Endodermal cell (in vitro differentiated cells): ENCODE results near the gene UBXN2A. TPM values are rescaled to one million over a fixed set of nuclear protein-coding genes. Genes with fewer than 3 reads are reported as not detected.

Experiments
- DNase-seq: peaks from one replicate; pipeline ENCODE4 v3.0.0-alpha.2; 2017
- H3K27ac ChIP-seq: 2 replicates; pipeline ENCODE4 v1.5.1; 2013; ENCODE audit warnings: mild to moderate bottlenecking, low read depth, low read length, moderate library complexity
- H3K27me3 ChIP-seq: 2 replicates; pipeline ENCODE4 v1.6.1; 2013; ENCODE audit warnings: mild to moderate bottlenecking, low read length, moderate library complexity; ENCODE audit not compliant: insufficient read depth, control insufficient read depth, poor library complexity, severe bottlenecking
- H3K36me3 ChIP-seq: 2 replicates; pipeline ENCODE4 v1.7.0; 2013; ENCODE audit warnings: mild to moderate bottlenecking, low read length, moderate library complexity; ENCODE audit not compliant: control insufficient read depth, insufficient read depth
- H3K4me1 ChIP-seq: one replicate; pipeline ENCODE4 v1.7.0; 2013; ENCODE audit warnings: low read length; ENCODE audit not compliant: control insufficient read depth, insufficient read depth
- H3K4me3 ChIP-seq: 2 replicates; pipeline ENCODE4 v1.5.1; 2013; ENCODE audit warnings: mild to moderate bottlenecking, low read length, moderate library complexity
- H3K9ac ChIP-seq: 2 replicates; pipeline ENCODE4 v1.6.1; 2013; ENCODE audit warnings: mild to moderate bottlenecking, low read length, moderate library complexity; ENCODE audit not compliant: poor library complexity, severe bottlenecking; ENCODE audit errors: extremely low read depth
- H3K9me3 ChIP-seq: 2 replicates; pipeline ENCODE4 v1.6.1; 2013; ENCODE audit warnings: mild to moderate bottlenecking, low read length, moderate library complexity; ENCODE audit not compliant: control insufficient read depth
- H3K27ac Mint-ChIP-seq: 2 replicates; pipeline ENCODE4 v1.8.0; 2020; ENCODE audit warnings: mixed read lengths
- H3K27me3 Mint-ChIP-seq: 2 replicates; pipeline ENCODE4 v1.8.0; 2021; ENCODE audit warnings: mild to moderate bottlenecking, mixed read lengths; ENCODE audit not compliant: insufficient read depth
- H3K36me3 Mint-ChIP-seq: 2 replicates; pipeline ENCODE4 v1.8.0; 2020; ENCODE audit warnings: low read depth, mixed read lengths
- H3K4me1 Mint-ChIP-seq: 2 replicates; pipeline ENCODE4 v1.8.0; 2020; ENCODE audit warnings: mixed read lengths
- H3K4me3 Mint-ChIP-seq: 2 replicates; pipeline ENCODE4 v1.8.0; 2020; ENCODE audit warnings: mild to moderate bottlenecking, moderate library complexity, mixed read lengths
- H3K9me3 Mint-ChIP-seq: 2 replicates; pipeline ENCODE4 v1.8.0; 2020; ENCODE audit warnings: mild to moderate bottlenecking, mixed read lengths
- WGBS, 2 experiments: methylation state at CpG; one replicate each; pipeline versions ENCODE4 v1.1.5 to v1.1.7; 2013; ENCODE audit warnings: missing lambda C conversion rate in 2 of 2, mixed read lengths in 1 of 2; ENCODE audit not compliant: insufficient coverage in 1 of 2, insufficient read length in 1 of 2; 5-methylcytosine and 5-hydroxymethylcytosine counted together
- total RNA-seq, 2 donors: library from RNA; stranded (reverse); fragmentation: NEBNext Ultra II Directional in 1 of 2; extraction: Animal tissue kit (Norgen Biotek cat#: 25700) in 1 of 2; gene quantifications; 2 replicates in 1 of 2; 3 replicates in 1 of 2; pipeline ENCODE4 v1.2.1, GENCODE V29; 2021
- TF ChIP-seq, protein P1 (sequence below): fragments of 200-600 bp; sonication (generic); conservative IDR thresholded peaks from 2 replicates; pipeline ENCODE4 v1.5.0; 2021; ENCODE audit warnings: antibody characterized with exemption, mild to moderate bottlenecking

The UBXN2A gene
- total RNA-seq, 2 donors from 2014 or later = 20.1 to 26.8 TPM

DNA sequence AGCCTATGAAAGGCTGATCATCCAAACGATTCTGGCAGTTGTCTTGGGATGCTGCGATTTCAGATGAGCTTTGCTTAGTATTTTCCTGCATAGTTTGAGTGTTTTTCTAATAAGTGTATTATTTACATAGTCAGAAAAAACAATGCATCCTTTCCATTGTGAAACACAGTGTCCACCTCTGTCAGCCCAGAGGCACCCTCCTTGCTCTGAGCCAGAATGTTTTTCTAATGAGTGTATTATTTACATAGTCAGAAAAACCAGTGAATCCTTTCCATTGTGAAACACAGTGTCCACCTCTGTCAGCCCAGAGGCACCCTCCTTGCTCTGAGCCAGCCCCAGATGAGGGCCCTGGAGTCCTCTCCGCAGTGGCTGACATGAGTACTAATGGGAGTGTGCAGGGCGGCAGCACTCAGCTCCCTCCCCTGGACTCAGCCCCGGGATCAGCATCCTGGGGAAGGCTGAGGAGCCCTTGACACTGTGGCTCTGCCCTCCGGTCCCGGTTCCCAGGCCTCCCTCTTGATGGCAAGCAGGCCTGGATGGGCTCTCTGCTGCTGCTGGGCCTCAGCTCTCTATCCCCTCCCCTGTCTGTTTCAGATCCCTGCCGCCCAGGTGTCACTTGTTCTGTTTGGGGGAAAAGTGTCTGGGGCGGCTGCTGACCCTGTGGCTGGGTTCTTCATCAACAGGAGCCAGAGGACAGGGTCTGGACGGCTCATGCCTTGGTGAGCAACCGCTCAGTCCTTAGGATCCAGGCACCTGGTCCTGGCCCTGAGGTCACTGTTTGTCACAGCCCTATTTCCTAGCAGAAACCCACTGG lies 75.5 kb downstream of the UBXN2A start:
- Mint-ChIP-seq H3K27me3 (peaks cover 10% of the 10 kb centered on the region), H3K4me3 (no peak overlapping the region), H3K36me3 (peaks cover 3% of the 10 kb centered on the region), H3K4me1 (peaks cover 5% of the 10 kb centered on the region), H3K9me3 (no peaks in the 10 kb centered on the region), H3K27ac (peak overlapping the region; percentile 52)
- Histone ChIP-seq H3K4me3 (no peak overlapping the region), H3K36me3 (no peaks in the 10 kb centered on the region), H3K27me3 (peaks cover 6% of the 10 kb centered on the region), H3K4me1 (no peaks in the 10 kb centered on the region), H3K9ac (no peak overlapping the region), H3K27ac (no peak overlapping the region), H3K9me3 (no peaks in the 10 kb centered on the region)
- 42 to 73% methylated on average over 2 to 11 of the region's 11 CpGs for WGBS, 2 experiments
- TF ChIP-seq, protein P1, sequence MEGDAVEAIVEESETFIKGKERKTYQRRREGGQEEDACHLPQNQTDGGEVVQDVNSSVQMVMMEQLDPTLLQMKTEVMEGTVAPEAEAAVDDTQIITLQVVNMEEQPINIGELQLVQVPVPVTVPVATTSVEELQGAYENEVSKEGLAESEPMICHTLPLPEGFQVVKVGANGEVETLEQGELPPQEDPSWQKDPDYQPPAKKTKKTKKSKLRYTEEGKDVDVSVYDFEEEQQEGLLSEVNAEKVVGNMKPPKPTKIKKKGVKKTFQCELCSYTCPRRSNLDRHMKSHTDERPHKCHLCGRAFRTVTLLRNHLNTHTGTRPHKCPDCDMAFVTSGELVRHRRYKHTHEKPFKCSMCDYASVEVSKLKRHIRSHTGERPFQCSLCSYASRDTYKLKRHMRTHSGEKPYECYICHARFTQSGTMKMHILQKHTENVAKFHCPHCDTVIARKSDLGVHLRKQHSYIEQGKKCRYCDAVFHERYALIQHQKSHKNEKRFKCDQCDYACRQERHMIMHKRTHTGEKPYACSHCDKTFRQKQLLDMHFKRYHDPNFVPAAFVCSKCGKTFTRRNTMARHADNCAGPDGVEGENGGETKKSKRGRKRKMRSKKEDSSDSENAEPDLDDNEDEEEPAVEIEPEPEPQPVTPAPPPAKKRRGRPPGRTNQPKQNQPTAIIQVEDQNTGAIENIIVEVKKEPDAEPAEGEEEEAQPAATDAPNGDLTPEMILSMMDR = no peak
- DNase-seq = peak; percentile 69

DNA sequence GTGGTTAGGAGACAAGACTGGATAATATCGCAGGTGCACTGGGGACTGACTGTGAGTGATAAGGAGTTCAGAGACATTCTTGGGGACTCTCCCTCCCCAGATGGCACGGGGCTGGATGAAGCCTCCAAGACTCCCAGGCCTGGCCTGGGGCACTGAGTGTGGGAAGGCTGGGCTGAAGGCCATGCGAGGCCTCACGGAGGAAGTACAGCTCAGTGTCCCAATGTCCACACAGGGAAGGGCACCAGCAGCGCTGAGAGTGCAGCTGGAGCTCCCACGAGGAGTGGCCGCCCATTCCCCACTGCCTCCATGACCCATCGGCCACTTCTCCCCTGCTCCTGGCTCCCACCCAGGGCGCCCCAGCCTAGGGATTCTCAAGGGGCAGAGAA lies 76.1 kb downstream of the UBXN2A start:
- no peaks in the 10 kb centered on the region for H3K4me1 ChIP-seq
- H3K36me3 ChIP-seq = no peaks in the 10 kb centered on the region
- WGBS, 2 experiments = 93 to 100% methylated on average over 4 to 9 of the region's 9 CpGs
- Mint-ChIP-seq H3K27ac (peak overlapping the region; percentile 52), H3K36me3 (peaks cover 3% of the 10 kb centered on the region), H3K9me3 (no peaks in the 10 kb centered on the region), H3K4me3 (no peak overlapping the region), H3K4me1 (peaks cover 5% of the 10 kb centered on the region), H3K27me3 (peaks cover 5% of the 10 kb centered on the region)
- peaks cover under 1% of the 10 kb centered on the region for H3K27me3 ChIP-seq
- no peak for DNase-seq
- H3K27ac ChIP-seq = no peak overlapping the region
- TF ChIP-seq, protein P1 = no peak
- H3K4me3 ChIP-seq = no peak overlapping the region
- H3K9me3 ChIP-seq = no peaks in the 10 kb centered on the region
- H3K9ac ChIP-seq = no peak overlapping the region

DNA sequence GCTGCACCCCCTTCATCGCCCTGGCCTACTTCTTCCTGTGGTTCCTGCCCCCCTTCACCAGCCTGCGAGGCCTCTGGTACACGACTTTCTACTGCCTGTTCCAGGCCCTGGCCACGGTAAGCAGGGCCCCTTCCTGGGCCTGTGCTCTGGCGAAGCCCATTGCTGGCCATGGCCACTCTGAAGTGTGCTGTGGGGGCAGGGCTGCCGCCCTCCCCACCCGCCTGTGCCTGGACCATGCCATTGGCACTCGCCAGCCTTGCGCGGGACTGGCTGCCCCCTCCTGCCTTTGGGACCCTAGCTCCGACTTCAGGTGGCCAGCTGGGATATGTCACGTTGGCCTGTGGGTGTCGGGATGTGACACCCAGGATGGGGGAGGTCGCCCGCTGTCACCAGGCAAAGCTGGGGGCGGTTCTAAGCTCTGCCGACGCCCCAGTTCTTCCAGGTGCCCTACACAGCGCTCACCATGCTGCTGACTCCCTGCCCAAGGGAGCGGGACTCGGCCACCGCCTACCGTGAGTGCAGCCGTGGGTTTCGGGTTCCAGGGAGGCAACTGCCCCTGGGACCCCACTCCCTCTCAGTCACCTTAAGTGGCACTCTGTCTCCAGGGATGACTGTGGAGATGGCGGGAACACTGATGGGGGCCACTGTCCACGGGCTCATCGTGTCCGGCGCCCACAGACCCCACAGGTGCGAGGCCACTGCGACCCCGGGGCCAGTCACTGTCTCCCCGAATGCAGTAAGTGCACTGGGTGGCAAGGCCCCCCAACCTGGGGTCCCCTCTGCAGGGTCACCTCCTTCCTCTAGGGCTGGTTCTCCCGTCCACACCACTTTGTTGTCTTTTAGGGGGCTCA lies 76.8 kb downstream of the UBXN2A start:
- TF ChIP-seq, protein P1 = no peak
- H3K27me3 Mint-ChIP-seq = no peaks in the 10 kb centered on the region

More for the DNA sequence above, 76.8 kb downstream of the UBXN2A start:
- H3K36me3 ChIP-seq = no peaks in the 10 kb centered on the region
- Mint-ChIP-seq H3K4me1 (peaks cover 5% of the 10 kb centered on the region), H3K36me3 (peaks cover 3% of the 10 kb centered on the region), H3K9me3 (no peaks in the 10 kb centered on the region), H3K4me3 (no peak overlapping the region), H3K27ac (no peak overlapping the region)
- H3K27me3 ChIP-seq = no peaks in the 10 kb centered on the region
- WGBS, 2 experiments = 92 to 95% methylated on average over 16 to 35 of the region's 35 CpGs
- no peaks in the 10 kb centered on the region for H3K4me1 ChIP-seq
- DNase-seq = no peak
- H3K9me3 ChIP-seq = no peaks in the 10 kb centered on the region
- H3K27ac ChIP-seq = no peak overlapping the region
- no peak overlapping the region for H3K4me3 ChIP-seq
- H3K9ac ChIP-seq = no peak overlapping the region
